Lung (tissue), 12 donors: ENCODE data around the gene C2CD2. TPM values are rescaled to one million over a fixed set of nuclear protein-coding genes. Genes with fewer than 3 reads are reported as not detected.

Experiments used
- ATAC-seq: fragments of 200-7000 bp; cut with Tn5 transposase; one replicate; pipeline ENCODE4 v1.9.1; 2020; ENCODE audit warnings: moderate number of reproducible peaks; ENCODE audit not compliant: insufficient read depth, low FRiP score
- DNase-seq, 3 donors: peaks; one replicate each; pipeline ENCODE4 v3.0.0-alpha.2; 2013 to 2017
- H3K27ac ChIP-seq, 2 donors: one replicate each; pipeline ENCODE4 v1.5.1; 2013; ENCODE audit warnings: mild to moderate bottlenecking in 2 of 2, moderate library complexity in 2 of 2, control low read depth in 1 of 2, inconsistent platforms in 1 of 2, low read depth in 1 of 2, low read length in 1 of 2
- H3K27me3 ChIP-seq, 3 donors: one replicate each; pipeline ENCODE4 v1.5.1; 2013; ENCODE audit warnings: low read length in 2 of 3; ENCODE audit not compliant: control insufficient read depth in 3 of 3, insufficient read depth in 3 of 3
- H3K36me3 ChIP-seq, 4 donors: one replicate each; pipeline ENCODE4 v1.5.1; 2013; ENCODE audit warnings: low read length in 4 of 4, mild to moderate bottlenecking in 1 of 4, moderate library complexity in 1 of 4; ENCODE audit not compliant: control insufficient read depth in 4 of 4, insufficient read depth in 4 of 4
- H3K4me1 ChIP-seq, 5 donors: one replicate each; pipeline ENCODE4 v1.5.1; 2013; ENCODE audit warnings: low read length in 5 of 5, mild to moderate bottlenecking in 2 of 5, moderate library complexity in 1 of 5; ENCODE audit not compliant: control insufficient read depth in 5 of 5, insufficient read depth in 5 of 5
- H3K4me3 ChIP-seq: one replicate; pipeline ENCODE4 v1.5.1; 2013; ENCODE audit warnings: mild to moderate bottlenecking, control low read depth, moderate library complexity
- H3K9ac ChIP-seq, 2 donors: one replicate each; pipeline ENCODE4 v1.5.1; 2013; ENCODE audit warnings: low read length in 2 of 2, control low read depth in 1 of 2; ENCODE audit not compliant: insufficient read depth in 1 of 2
- H3K9me3 ChIP-seq, 4 donors: one replicate each; pipeline ENCODE4 v1.5.1; 2013; ENCODE audit warnings: low read length in 3 of 4, mild to moderate bottlenecking in 1 of 4, moderate library complexity in 1 of 4; ENCODE audit not compliant: control insufficient read depth in 4 of 4, insufficient read depth in 3 of 4
- WGBS, 2 donors: extraction: QIAGEN DNeasy Blood & Tissue Kit; methylation state at CpG; one replicate each; pipeline ENCODE4 v1.1.7; 2013; 5-methylcytosine and 5-hydroxymethylcytosine counted together
- polyA plus RNA-seq, 2 donors: library from polyadenylated mRNA; stranded (reverse); fragments of 200-250 nt; gene quantifications; one replicate each; pipeline ENCODE4 v1.2.1, GENCODE V29; 2013
- total RNA-seq, 2 donors: library from RNA; depleted of rRNA in 1 of 2; stranded (reverse); fragments of >200 nt in 1 of 2; gene quantifications; one replicate each; pipeline ENCODE4 v1.2.1, GENCODE V29; 2014 to 2021
- TF ChIP-seq, protein P1 (sequence below): IDR thresholded peaks from 2 replicates; pipeline ENCODE4 v1.5.1; 2012; ENCODE audit warnings: mild to moderate bottlenecking; ENCODE audit errors: control extremely low read depth, extremely low read depth
- donor health status: control.
- donor health status: control.
- donor health status: Bipolar disorder and iron deficiency.
- donor health status: healthy.
- donor health status: DM: yes; HTN: yes; CAD: no.

The C2CD2 gene
- total and polyA plus RNA-seq, 4 donors: 7.0 to 19.5 (median 12.2) TPM

DNA sequence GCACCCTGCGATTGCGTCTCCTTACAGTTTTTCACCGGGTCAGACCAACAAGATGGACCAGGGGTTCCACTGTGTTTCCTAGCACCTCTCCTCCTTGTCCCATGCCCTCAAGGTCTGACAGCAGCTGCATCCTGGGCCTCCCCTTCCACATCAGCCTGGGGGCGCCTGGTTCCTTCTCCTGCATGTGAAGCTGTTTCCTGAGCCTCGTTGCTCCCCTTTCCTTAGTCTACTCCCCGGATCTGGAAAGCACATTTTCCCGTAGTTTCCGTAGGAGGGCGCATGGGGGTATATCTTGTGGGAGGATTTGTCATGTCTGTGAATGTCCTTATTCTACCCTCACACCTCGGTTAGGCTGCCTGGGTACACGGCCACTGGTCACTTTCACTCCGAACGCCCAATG, 80.8 kb downstream of the C2CD2 start:
- Histone ChIP-seq H3K27ac (no peak overlapping the region), H3K4me3 (no peak overlapping the region), H3K27me3 (no peaks in the 10 kb centered on the region), H3K9me3 (no peaks in the 10 kb centered on the region), H3K4me1 (peaks cover 0 to 6% (median 2%) of the 10 kb centered on the region in 5 donors), H3K36me3 (no peaks in the 10 kb centered on the region), H3K9ac (no peak overlapping the region)
- DNase-seq (no peak), ATAC-seq (no peak)
- WGBS, 2 donors: 80 to 88% methylated on average over 13 of the region's 13 CpGs
- TF ChIP-seq, protein P1, sequence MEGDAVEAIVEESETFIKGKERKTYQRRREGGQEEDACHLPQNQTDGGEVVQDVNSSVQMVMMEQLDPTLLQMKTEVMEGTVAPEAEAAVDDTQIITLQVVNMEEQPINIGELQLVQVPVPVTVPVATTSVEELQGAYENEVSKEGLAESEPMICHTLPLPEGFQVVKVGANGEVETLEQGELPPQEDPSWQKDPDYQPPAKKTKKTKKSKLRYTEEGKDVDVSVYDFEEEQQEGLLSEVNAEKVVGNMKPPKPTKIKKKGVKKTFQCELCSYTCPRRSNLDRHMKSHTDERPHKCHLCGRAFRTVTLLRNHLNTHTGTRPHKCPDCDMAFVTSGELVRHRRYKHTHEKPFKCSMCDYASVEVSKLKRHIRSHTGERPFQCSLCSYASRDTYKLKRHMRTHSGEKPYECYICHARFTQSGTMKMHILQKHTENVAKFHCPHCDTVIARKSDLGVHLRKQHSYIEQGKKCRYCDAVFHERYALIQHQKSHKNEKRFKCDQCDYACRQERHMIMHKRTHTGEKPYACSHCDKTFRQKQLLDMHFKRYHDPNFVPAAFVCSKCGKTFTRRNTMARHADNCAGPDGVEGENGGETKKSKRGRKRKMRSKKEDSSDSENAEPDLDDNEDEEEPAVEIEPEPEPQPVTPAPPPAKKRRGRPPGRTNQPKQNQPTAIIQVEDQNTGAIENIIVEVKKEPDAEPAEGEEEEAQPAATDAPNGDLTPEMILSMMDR: no peak

DNA sequence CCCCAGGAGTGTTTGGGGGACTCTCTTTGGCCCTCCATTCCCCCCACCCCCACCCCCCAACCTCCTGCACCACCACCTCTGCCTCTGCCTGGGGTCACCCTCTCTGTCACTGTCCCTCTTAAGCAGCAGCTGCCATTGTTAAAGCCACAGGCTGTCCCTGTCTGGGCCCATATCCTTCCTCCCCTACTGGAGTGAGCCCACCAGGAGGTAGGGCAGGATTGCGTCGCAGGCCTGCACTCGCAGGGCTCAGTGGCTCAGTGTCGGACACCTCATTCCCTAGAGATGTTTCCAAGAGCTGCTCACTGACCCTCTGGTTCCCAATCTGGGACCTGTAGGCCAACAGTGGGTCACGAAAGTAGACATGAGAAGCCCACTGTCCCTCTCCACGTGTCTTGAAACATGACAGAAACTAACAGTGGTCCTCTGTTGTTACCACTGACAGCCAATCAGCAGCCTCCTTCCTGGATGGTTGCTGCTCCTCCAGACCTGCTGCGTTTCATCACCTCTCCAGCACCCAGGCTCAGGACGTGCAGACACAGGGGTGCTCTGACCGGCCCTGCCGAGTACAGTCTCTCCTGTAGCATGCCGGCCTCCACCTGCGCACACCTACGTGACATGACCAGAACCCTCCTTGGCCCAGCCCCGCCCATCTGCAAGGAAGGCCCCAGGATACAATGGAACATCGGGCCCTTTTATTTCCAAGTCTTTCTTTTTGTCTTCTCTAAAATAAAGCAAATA, 82.4 kb downstream of the C2CD2 start:
- 86 to 94% methylated on average over 15 of the region's 15 CpGs for WGBS, 2 donors
- no peak for DNase-seq
- no peaks in the 10 kb centered on the region for H3K9me3 ChIP-seq
- H3K4me3 ChIP-seq: no peak overlapping the region
- TF ChIP-seq, protein P1: no peak
- H3K27ac ChIP-seq: no peak overlapping the region
- no peaks in the 10 kb centered on the region for H3K4me1 ChIP-seq
- H3K36me3 ChIP-seq: no peaks in the 10 kb centered on the region
- no peaks in the 10 kb centered on the region for H3K27me3 ChIP-seq
- H3K9ac ChIP-seq: no peak overlapping the region
- ATAC-seq: no peak

DNA sequence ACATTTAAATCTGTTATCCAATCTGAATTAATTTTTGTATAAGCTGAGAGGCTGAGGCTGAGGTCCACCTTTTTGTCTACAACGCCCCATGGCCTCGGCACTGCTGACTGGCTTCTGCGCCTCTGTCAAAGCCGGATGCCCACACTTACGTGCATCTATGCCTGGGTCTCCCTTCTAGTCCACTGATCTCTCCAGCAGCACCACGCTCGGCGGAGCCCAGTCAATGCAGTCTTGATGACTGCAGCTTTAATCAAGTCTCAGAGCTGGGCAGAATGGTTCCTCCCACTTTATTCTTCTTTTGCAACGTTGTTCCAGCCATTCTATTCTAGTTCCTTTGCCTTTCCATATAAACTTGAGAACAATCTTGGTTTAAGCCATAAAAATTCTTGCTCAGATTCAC, 84.0 kb downstream of the C2CD2 start:
- TF ChIP-seq, protein P1: no peak

More for the DNA sequence above, 84.0 kb downstream of the C2CD2 start:
- H3K9me3 ChIP-seq: no peaks in the 10 kb centered on the region
- no peak overlapping the region for H3K27ac ChIP-seq
- ATAC-seq (no peak), DNase-seq (no peak)
- H3K9ac ChIP-seq: no peak overlapping the region
- 94% methylated on average over 9 of the region's 9 CpGs for WGBS, 2 donors
- H3K36me3 ChIP-seq: no peaks in the 10 kb centered on the region
- H3K27me3 ChIP-seq: no peaks in the 10 kb centered on the region
- H3K4me3 ChIP-seq: no peak overlapping the region
- no peaks in the 10 kb centered on the region for H3K4me1 ChIP-seq
